M059J (cell line): ENCODE results near the gene EXOC4. TPM values are rescaled to one million over a fixed set of nuclear protein-coding genes. Genes with fewer than 3 reads are reported as not detected.
A peak's percentile ranks its signal among the peaks of the same experiment; 100 is the strongest.
"Not testable (repeated sequence)": the region's sequence is repeated elsewhere in the genome, so short reads cannot be mapped to it uniquely, and the experiment has no call there.

Experiments
- DNase-seq: peaks from one replicate; pipeline ENCODE4 v3.0.0-alpha.2; 2012; ENCODE audit warnings: low read depth
- total RNA-seq: library from RNA; depleted of rRNA; stranded (reverse); fragments of >200 nt; shearing (Covaris generic); gene quantifications from 2 replicates; pipeline ENCODE4 v1.2.3, GENCODE V29; 2014

Gene EXOC4
- total RNA-seq, 1 experiment from 2014 or later: 70.5 TPM

DNA sequence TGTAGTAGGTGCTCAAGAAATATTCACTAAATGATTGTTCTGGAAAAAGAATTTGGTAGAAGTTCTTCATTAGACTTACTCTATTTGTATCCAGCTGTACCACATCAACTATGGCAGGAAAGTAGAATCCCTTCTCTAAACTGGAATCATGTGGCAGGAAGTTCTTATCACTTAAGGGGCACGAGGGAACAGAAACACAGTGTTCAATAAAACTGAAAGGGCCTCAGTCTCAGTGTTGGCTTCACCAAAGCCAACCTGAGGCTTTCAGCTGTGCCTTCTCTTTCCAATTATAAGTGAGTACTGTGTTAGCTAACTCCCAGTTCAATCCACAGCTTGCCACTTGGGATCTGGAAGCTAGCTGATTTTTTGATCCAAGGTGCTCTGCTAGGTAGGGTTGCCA lies 616.7 kb downstream of the EXOC4 start:
- DNase-seq: no peak

- no peak for DNase-seq
Observed at GRCh38 chr7:133871757-133872156, 618.9 kb downstream of the EXOC4 start.

- no peak for DNase-seq
Observed at GRCh38 chr7:133873187-133873586, 620.3 kb downstream of the EXOC4 start.

DNA sequence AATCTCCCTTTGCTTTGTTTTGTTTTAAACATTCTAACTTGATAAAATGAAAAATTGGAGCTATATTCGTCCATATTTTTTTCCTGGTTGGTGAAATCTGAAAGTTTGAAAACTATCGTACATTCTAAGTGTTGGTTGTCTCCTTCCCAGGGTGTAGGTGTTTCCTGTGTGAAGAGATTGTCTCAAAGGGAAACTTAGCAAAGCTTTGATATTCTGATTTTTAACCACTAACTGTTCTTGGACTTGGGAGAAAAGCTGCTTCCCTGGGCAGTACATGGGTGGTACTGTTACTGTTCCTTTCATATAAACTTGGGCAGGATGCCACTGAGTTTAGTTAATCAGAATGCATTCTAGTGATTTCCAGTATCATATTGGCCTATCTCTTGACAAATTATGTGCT lies 620.8 kb downstream of the EXOC4 start:
- DNase-seq: no peak

- no peak for DNase-seq
Observed at GRCh38 chr7:133883591-133883990, 630.7 kb downstream of the EXOC4 start.

DNA sequence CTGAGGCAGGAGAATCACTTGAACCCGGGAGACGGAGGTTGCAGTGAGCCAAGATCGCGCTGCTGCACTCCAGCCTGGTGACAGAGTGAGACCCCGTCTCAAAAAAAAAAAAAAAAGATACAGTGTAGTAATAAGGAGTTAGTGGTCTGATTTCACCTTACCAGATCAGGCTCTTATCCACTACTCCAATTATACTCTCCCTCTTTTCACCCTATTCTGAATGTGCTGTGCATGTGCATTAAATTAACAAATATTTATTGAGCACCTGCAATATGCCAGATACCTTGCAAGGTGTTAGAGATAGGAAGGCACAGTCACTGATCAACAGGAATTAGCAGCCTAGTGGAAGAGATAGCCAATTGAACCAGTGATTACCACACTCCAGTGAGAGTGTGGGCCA lies 632.3 kb downstream of the EXOC4 start:
- DNase-seq: no peak

GRCh38 chr7:133886086-133886485 lies 633.2 kb downstream of the EXOC4 start:
- no peak for DNase-seq

GRCh38 chr7:133886797-133887196 lies 633.9 kb downstream of the EXOC4 start:
- no peak for DNase-seq

DNA sequence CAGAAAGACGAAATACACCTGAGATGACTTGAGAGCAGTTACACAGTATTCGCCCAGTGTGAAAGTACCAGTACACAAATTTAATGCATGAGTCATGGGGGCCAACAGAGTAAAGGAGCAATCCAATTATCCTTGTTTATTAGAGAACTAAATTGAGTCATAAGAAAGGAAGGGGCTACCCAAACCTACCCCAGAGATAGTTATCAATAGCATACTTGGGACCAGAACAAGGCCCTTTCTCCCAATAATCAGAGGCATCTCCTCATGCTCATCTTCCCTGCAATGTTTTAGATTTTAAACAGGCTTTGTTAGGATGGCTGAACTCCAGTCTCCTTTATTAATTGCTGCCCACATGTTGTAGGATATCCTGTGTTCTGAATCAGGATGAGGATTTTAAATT lies 634.6 kb downstream of the EXOC4 start:
- peak; percentile 30 for DNase-seq

- no peak for DNase-seq
Observed at GRCh38 chr7:133888061-133888930, 635.4 kb downstream of the EXOC4 start.

DNA sequence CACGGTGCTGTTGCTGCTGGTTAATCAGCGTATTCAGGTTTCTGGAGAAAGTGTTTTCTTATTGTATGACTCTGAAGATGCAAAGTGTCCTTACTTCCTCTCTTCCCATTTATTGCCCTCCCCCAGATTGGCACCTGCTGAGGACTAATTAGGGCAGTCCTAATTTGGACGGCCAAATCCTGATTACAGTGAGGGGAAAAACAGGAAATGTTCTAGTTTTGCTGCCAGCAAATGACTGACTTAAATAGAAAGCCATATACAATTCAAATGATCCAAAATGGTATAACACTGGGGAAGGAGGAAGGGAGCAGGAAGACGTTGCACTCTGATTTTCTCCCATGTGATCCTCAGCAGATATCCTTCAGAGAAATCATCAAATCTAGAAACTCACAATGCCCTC lies 651.9 kb downstream of the EXOC4 start:
- no peak for DNase-seq

GRCh38 chr7:133906553-133906952 lies 653.7 kb downstream of the EXOC4 start:
- not testable (repeated sequence) for DNase-seq

DNA sequence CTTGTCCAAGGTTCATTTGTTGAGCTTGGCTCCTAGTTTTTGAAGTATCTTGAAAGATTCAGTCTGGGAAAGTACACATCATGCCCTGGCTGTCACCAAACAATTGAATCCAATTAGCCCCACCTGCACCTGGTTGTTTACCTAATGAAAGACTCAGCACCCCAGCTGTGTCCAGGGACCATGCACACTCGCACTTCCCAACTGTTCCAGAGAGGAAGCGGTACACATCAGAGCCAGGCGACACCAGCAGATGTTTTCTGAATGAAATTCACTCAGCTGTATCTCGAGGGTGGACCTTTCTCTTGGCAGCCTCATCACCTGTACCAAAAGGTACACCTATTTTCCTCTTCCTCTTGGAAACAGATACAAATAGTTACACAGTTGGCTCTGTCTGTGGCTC lies 657.9 kb downstream of the EXOC4 start:
- no peak for DNase-seq

DNA sequence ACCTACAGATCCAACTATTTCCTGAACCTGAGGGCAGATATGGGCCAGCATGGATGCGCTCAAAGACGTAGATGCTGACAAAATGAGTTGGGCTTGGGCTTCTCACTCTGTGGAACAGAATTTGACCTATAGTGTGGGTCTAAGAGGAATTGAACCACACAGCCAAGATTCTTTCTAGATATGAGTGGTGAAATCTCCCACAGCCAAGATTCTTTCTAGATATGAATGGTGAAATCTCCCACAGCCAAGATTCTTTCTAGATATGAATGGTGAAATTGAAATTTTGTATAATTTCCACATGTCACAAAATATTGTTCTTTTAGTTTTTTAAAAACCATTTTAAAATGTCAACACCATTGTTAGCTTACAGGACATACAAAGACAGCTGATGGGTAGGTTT lies 658.8 kb downstream of the EXOC4 start:
- no peak for DNase-seq

DNA sequence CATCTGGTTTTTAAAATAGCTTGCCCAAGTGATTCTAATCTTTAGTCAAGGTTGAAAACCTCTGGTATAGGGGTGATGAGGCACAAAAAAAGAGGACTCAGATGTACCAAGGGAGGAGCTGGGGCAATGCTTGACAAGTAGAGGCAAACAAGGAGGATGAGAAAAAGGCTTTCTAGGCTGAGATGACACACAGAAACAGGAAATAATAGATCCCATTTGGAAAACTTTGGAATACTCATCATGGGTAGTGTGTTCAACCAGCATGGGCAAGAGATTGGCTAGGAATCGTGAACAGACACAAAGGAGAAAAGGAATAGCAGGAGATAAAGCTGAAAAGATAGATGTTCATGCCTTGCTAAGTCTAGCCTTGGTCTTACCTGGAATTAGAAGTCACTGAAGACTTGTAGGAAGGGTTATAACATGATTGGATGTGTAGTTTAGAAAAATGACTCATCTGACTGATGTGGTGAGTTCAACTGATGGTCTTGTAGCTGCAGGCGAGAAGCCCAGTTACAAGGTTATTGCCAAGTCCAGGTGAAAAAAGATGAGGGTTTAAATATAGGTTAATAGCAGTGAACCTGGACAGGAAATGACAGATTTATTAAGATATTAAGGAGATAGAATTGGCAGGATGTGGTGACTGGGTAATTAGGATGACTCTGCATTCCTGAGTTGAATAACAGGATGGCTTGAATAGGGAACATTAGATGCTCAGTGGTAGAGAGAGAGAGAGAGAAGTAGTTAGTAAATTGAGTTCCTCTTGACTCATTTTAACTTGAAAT lies 660.2 kb downstream of the EXOC4 start:
- peak; percentile 89 for DNase-seq

DNA sequence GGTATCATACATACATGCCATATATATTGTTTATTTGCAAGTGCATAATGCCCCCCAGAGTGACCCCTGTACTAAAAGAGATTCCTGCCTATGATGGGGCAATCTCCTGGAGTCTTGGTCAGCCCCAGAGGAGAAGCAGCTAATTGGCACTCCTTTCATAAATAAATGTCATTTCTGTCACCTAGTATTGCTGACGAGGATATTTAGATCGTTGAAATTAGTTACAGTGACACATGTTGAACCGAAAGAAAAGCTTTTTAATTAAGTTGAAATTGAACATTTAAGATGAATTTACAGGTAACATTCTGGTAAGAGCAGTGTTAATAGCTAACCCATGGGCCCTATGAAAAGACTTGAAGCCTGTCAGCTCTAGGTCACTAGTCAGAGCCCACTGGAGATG lies 663.7 kb downstream of the EXOC4 start:
- DNase-seq: no peak

- DNase-seq: no peak
Observed at GRCh38 chr7:133919810-133920209, 666.9 kb downstream of the EXOC4 start.

DNA sequence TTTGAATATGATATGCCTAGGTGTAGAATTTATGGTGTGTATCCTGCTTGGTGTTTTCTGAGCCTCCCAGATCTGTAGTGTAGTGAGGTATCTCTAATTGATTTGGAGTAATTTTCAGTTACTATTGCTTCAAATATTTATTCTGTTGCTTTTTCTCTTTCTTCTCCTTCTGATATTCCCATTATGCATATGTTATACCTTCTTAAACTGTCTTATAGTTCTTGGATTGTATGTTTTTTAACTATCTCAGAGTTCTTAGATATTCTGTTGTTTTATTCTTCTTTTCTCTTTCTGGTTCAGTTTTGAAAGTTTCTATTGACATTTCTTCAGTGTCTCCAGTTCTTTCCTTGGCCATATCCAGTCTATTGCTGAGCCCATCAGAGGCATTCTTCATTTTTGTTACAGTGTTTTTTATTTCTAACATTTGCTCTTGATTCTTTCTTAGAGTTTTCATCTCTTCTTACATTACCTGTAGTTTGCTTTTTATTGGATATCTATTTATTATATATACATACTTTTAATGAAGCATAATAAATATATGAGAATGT lies 668.8 kb downstream of the EXOC4 start:
- DNase-seq: no peak

DNA sequence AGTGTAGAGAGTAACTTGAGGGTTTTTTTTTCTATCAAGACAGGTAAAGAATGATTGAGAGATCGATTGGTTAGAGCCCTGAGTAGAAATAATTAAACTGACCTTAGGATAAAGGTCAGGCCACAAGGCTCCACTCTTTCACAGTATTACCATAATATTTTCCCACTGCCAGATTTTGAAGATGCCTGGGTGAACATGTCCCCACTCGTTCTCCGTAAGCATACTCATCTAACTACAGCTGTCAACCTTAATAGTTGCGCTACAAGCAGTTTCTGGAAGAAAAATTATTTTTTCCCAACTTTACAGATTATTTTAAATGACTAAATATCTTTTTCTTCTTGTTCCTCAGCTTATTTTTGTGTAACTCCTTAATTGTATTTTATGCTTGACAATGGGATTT lies 671.1 kb downstream of the EXOC4 start:
- DNase-seq: no peak

DNA sequence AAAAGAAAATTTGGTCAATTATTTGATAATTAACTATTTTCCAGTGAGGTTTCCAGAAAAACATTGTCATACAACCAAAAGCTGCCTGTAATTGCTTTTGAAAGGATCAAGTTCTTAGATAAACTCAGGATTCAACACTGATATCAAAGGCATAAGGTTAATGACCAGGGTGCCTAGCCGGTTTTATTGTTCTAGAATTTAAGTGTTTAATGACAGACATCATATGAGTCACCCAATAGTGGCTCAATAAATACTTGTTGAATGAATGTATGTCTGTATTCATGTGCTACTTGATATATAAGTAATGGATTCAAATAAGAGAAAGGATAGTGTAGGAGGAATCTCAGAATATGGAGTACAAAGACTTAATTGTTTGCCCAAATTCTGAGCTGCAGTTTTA lies 678.2 kb downstream of the EXOC4 start:
- DNase-seq: peak; percentile 32

DNA sequence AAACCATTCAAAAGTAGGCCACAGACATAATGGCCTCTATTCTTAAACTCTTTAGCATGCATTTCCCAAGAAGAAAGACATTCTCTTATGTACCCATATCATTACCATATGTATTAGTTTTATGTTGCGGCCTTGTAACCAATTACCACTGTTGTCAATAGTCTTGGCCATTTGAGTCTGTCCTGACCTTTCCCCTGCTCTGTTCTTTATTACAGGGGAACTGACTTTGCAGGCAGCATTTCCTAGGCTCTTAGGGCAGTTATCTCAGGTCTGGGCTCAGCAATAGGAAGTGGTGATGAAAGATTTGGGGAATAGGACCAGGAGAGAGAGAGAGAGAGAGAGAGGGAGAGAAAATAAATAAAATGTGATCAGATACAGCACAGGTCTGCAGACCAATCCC lies 679.7 kb downstream of the EXOC4 start:
- no peak for DNase-seq

GRCh38 chr7:133934262-133934976 lies 681.5 kb downstream of the EXOC4 start:
- peak; percentile 54 for DNase-seq
